Measurements from ENCODE around the gene SSBP4. TPM values are rescaled to one million over a fixed set of nuclear protein-coding genes. Genes with fewer than 3 reads are reported as not detected.

The SSBP4 gene
- total and polyA plus RNA-seq, 2 of the 8 experiments (the other 6 are each of a cell fraction or from before 2014, with no cell fraction given), result 26.4 to 33.7 TPM

DNA sequence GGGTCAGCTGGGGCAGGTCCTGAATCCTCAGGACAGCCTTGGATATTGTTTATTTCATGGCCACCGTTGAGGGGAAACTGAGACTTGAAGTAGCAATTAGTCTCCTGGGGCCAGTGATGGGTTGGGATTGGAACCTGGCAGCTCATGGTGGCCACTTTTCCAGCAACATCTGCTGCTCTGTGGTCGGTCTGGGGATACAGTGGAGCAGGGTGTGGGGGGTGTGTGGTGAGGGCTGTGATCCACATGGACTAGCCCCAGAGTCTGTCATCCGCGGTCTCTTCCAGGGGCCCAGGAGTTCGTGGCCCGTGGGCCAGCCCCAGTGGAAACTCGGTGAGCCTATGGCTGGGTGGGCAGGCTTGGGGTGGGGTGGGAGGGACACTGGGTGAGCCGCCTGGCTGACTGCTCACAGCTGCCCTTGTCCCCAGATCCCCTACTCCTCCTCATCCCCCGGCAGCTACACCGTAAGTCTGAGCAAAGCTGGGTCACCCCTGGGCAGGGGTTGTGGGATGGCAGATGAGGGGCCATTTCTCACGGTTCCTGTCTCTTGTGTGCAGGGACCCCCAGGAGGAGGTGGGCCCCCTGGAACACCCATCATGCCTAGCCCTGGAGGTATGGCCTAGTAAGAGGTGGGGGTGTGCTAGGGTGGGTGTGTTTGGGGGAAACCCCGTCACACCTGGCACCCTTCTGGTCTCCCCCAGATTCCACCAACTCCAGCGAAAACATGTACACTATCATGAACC, 13.2 kb downstream of the SSBP4 start:
- H3K9ac ChIP-seq (replicated peaks in 1 of 4; ENCODE audit: extremely low read depth in 1 of 4, low read depth in 3 of 4, low read length in 3 of 4), result peak overlapping the region in 2 of 4 experiments; percentile 45 to 59; a peak in 3 of 7 replicates
- H3K23ac ChIP-seq (ENCODE audit: insufficient read length), result no peak overlapping the region
- no peaks in the 10 kb centered on the region; a peak in 1 of 7 replicates for H3K27me3 ChIP-seq (replicated peaks in 1 of 4; ENCODE audit: control insufficient read depth in 3 of 4, extremely low read depth in 1 of 4, insufficient read depth in 3 of 4, low read length in 3 of 4)
- peak overlapping the region; percentile 97 for H4K91ac ChIP-seq (replicated peaks; ENCODE audit: insufficient read length, low read length)
- TF ChIP-seq CHD2 (IDR thresholded peaks at IDR 0.05; ENCODE audit: low read length) (no peak), POU5F1 (IDR thresholded peaks at IDR 0.05; ENCODE audit: low read depth, low read length) (no peak), RNF2 (IDR thresholded peaks at IDR 0.05; ENCODE audit: borderline replicate concordance, low read depth, low read length, missing control alignments, poor library complexity, severe bottlenecking) (no peak), SAP30 (IDR thresholded peaks at IDR 0.05; ENCODE audit: insufficient read depth, insufficient replicate concordance, low read length) (no peak), GTF2F1 (IDR thresholded peaks at IDR 0.05; ENCODE audit: borderline replicate concordance, low read depth, low read length) (no peak), SIN3A (conservative IDR thresholded peaks at IDR 0.05 in 1 of 2, IDR thresholded peaks at IDR 0.05 in 1 of 2; ENCODE audit: low read depth in 1 of 2, low read length in 2 of 2) (no peak), TEAD4 (IDR thresholded peaks at IDR 0.05; ENCODE audit: low read depth, low read length) (no peak), CHD1 (IDR thresholded peaks at IDR 0.05; ENCODE audit: low read depth, low read length) (no peak), BRCA1 (IDR thresholded peaks at IDR 0.05; ENCODE audit: low read depth, low read length) (no peak)
- ChIA-PET CTCF (ENCODE audit: partially characterized antibody) (interaction anchor here (0.6 to 1.4 kb wide), 5 partner anchors 10 to 414 kb away, joined by 3 to 4 read pairs (median 3); partner anchors contain the start of gene SSBP4), POLR2A (ENCODE audit: partially characterized antibody) (interaction anchor here (0.7 to 6.7 kb wide), 9 partner anchors 8 to 151 kb away, joined by 3 to 65 read pairs (median 7); partner anchors contain the start of genes JUND and SSBP4)
- whole genome bisulfite sequencing, 2 experiments (ENCODE audit: extremely low coverage in 1 of 2, insufficient coverage in 1 of 2, insufficient read length in 1 of 2, insufficient replicate concordance in 2 of 2, low coverage in 1 of 2, low lambda C conversion rate in 2 of 2, missing lambda C conversion rate in 1 of 2), result 78% methylated on average over 9 of the region's 13 CpGs; no CpG with 5 or more reads in 1 of the 2 experiments
- no peak overlapping the region for H4K5ac ChIP-seq (ENCODE audit: insufficient read length, low read depth, low read length)
- peak overlapping the region; percentile 16 to 68 (median 42) for H3K4me3 ChIP-seq (ENCODE audit: extremely low read depth in 1 of 4, insufficient read depth in 2 of 4, low read depth in 3 of 4, low read length in 4 of 4)
- peak overlapping the region; percentile 93; the same call in 1 of the 2 replicates for H2BK5ac ChIP-seq (ENCODE audit: low read depth, low read length)
- peaks cover 0 to 16% of the 10 kb centered on the region in 2 experiments for H4K20me1 ChIP-seq (replicated peaks in 1 of 2; ENCODE audit: control insufficient read depth in 1 of 2, insufficient read depth in 2 of 2, low read length in 2 of 2)
- peak overlapping the region; percentile 86; the same call in 1 of the 2 replicates for H2BK20ac ChIP-seq (ENCODE audit: low read length)
- H3K4me1 ChIP-seq (replicated peaks in 1 of 4; ENCODE audit: control insufficient read depth in 3 of 4, insufficient read depth in 4 of 4, low read length in 3 of 4), result peaks cover 0 to 48% (median 28%) of the 10 kb centered on the region in 4 experiments; a peak in 6 of 7 replicates
- no peak overlapping the region for H4K8ac ChIP-seq (ENCODE audit: extremely low read depth, insufficient read depth, low read length)
- H3K14ac ChIP-seq (ENCODE audit: insufficient read length), result no peak overlapping the region
- H3K79me1 ChIP-seq (ENCODE audit: low read depth, low read length), result no peaks in the 10 kb centered on the region; the same call in 1 of the 2 replicates
- peak overlapping the region; percentile 86; the same call in 1 of the 2 replicates for H2AK5ac ChIP-seq (ENCODE audit: low read depth, low read length)
- no peaks in the 10 kb centered on the region for H3K9me3 ChIP-seq (ENCODE audit: insufficient read depth in 2 of 2, low read depth in 1 of 2, low read length in 1 of 2)
- FAIRE-seq, result no peak
- H3K18ac ChIP-seq (ENCODE audit: extremely low read depth, low read length), result peak overlapping the region; percentile 95
- no peak overlapping the region; the same call in 1 of the 2 replicates for H2AFZ ChIP-seq (ENCODE audit: low read length)
- peak overlapping the region; percentile 63; the same call in 1 of the 2 replicates for H2BK12ac ChIP-seq (ENCODE audit: low read depth, low read length)
- DNase-seq (ENCODE audit: low read depth in 1 of 2, low spot score in 2 of 2), result no peak
- H3K36me3 ChIP-seq (ENCODE audit: control insufficient read depth in 2 of 4, insufficient read depth in 4 of 4, low read length in 3 of 4), result peaks cover 2 to 13% (median 7%) of the 10 kb centered on the region in 4 experiments; a peak in 4 of 8 replicates
- H3K23me2 ChIP-seq (ENCODE audit: low read depth, low read length), result peaks cover 12% of the 10 kb centered on the region; the same call in 1 of the 2 replicates
- H3K4me2 ChIP-seq (ENCODE audit: insufficient read depth in 1 of 2, low read depth in 2 of 2, low read length in 2 of 2), result peak overlapping the region; percentile 51 to 87
- no peak overlapping the region for H2BK120ac ChIP-seq (replicated peaks; ENCODE audit: low read depth, low read length)
- H3K4ac ChIP-seq (replicated peaks; ENCODE audit: insufficient read length, low read depth, low read length), result no peak overlapping the region
- H3K79me2 ChIP-seq (ENCODE audit: control insufficient read depth in 1 of 2, insufficient read depth in 2 of 2, low read length in 2 of 2), result no peaks in the 10 kb centered on the region
- H3K56ac ChIP-seq (replicated peaks; ENCODE audit: insufficient read length, low read depth, low read length), result peak overlapping the region; percentile 10
- H3K27ac ChIP-seq (ENCODE audit: low read depth, low read length), result no peak overlapping the region
- H2BK15ac ChIP-seq (ENCODE audit: low read length), result peak overlapping the region; percentile 72

Data from H1 (cell line).